H1 (cell line): ENCODE data around the gene UBE2H. TPM values are rescaled to one million over a fixed set of nuclear protein-coding genes. Genes with fewer than 3 reads are reported as not detected.

Experiments used
- CTCF ChIA-PET: fragments of 300-600 bp; sonication (Branson Sonifier 250); formaldehyde crosslinking; loops from one replicate; lab custom pipeline; 2021; ENCODE audit not compliant: partially characterized antibody; lab: Charles Lee
- POLR2A ChIA-PET: fragments of 300-600 bp; sonication (Branson Sonifier 250); formaldehyde crosslinking; loops from one replicate; lab custom pipeline; 2021; ENCODE audit warnings: inconsistent platforms; ENCODE audit not compliant: partially characterized antibody; lab: Charles Lee
- DNase-seq, 2 experiments: peaks; one replicate each; pipeline versions ENCODE4 v3.0.0 to v3.0.0-alpha.2; 2010 to 2022; ENCODE audit warnings: low spot score in 2 of 2, low read depth in 1 of 2, mixed read lengths in 1 of 2
- FAIRE-seq: peaks from 2 replicates; lab custom pipeline; 2011; peaks lifted over from hg19 to GRCh38; lab: Jason Lieb, UNC
- H2AFZ ChIP-seq: 2 replicates; pipeline ENCODE4 v1.8.1; 2012; ENCODE audit warnings: low read length, inconsistent platforms
- H2AK5ac ChIP-seq: 2 replicates; pipeline ENCODE4 v1.6.1; 2013; ENCODE audit warnings: low read depth, low read length
- H2BK120ac ChIP-seq: replicated peaks from 2 replicates; pipeline ENCODE3; 2013; ENCODE audit warnings: low read depth, low read length, inconsistent platforms
- H2BK12ac ChIP-seq: 2 replicates; pipeline ENCODE4 v1.6.1; 2013; ENCODE audit warnings: low read depth, low read length
- H2BK15ac ChIP-seq: 2 replicates; pipeline ENCODE4 v1.6.1; 2013; ENCODE audit warnings: low read length
- H2BK20ac ChIP-seq: 2 replicates; pipeline ENCODE4 v1.6.1; 2013; ENCODE audit warnings: low read length
- H2BK5ac ChIP-seq: 2 replicates; pipeline ENCODE4 v1.6.1; 2013; ENCODE audit warnings: low read depth, low read length
- H3K14ac ChIP-seq: 2 replicates; pipeline ENCODE4 v1.6.1; 2013; ENCODE audit warnings: inconsistent platforms; ENCODE audit not compliant: insufficient read length
- H3K18ac ChIP-seq: 2 replicates; pipeline ENCODE4 v1.6.1; 2013; ENCODE audit warnings: low read length; ENCODE audit errors: extremely low read depth
- H3K23ac ChIP-seq: 2 replicates; pipeline ENCODE4 v1.6.1; 2013; ENCODE audit warnings: inconsistent platforms; ENCODE audit not compliant: insufficient read length
- H3K23me2 ChIP-seq: 2 replicates; pipeline ENCODE4 v1.6.1; 2013; ENCODE audit warnings: low read depth, low read length
- H3K27ac ChIP-seq: 2 replicates; pipeline ENCODE4 v1.6.1; 2011; ENCODE audit warnings: low read depth, low read length, inconsistent platforms
- H3K27me3 ChIP-seq, 4 experiments: replicated peaks in 1 of 4; 1 replicate in 1 of 4; 2 replicates in 3 of 4; pipeline versions ENCODE4 v1.6.1 to v1.8.1; 2011 to 2013; ENCODE audit warnings: low read length in 3 of 4, mild to moderate bottlenecking in 3 of 4, inconsistent platforms in 2 of 4, mixed read lengths in 2 of 4, moderate library complexity in 1 of 4; ENCODE audit not compliant: control insufficient read depth in 3 of 4, insufficient read depth in 3 of 4; ENCODE audit errors: extremely low read depth in 1 of 4
- H3K36me3 ChIP-seq, 4 experiments: 2 replicates each; pipeline versions ENCODE4 v1.6.1 to v1.8.1; 2011 to 2013; ENCODE audit warnings: mild to moderate bottlenecking in 4 of 4, low read length in 3 of 4, moderate library complexity in 2 of 4, control low read depth in 1 of 4, inconsistent platforms in 1 of 4; ENCODE audit not compliant: insufficient read depth in 4 of 4, control insufficient read depth in 2 of 4
- H3K4ac ChIP-seq: replicated peaks from 2 replicates; pipeline ENCODE3; 2013; ENCODE audit warnings: low read length, low read depth, mixed read lengths, inconsistent platforms; ENCODE audit not compliant: insufficient read length
- H3K4me1 ChIP-seq, 4 experiments: replicated peaks in 1 of 4; 1 replicate in 1 of 4; 2 replicates in 3 of 4; pipeline versions ENCODE4 v1.6.1 to v1.8.1; 2011 to 2013; ENCODE audit warnings: low read length in 3 of 4, inconsistent platforms in 2 of 4, mixed read lengths in 1 of 4; ENCODE audit not compliant: insufficient read depth in 4 of 4, control insufficient read depth in 3 of 4
- H3K4me2 ChIP-seq, 2 experiments: 2 replicates each; pipeline versions ENCODE4 v1.6.1 to v1.8.1; 2011 to 2013; ENCODE audit warnings: low read depth in 2 of 2, low read length in 2 of 2, control low read depth in 1 of 2, inconsistent platforms in 1 of 2, mild to moderate bottlenecking in 1 of 2; ENCODE audit not compliant: insufficient read depth in 1 of 2
- H3K4me3 ChIP-seq, 4 experiments: fragments of 200-600, 300-600 bp in 1 of 4; sonication (generic), shearing (Covaris generic), sonication (Bioruptor Twin) in 1 of 4; 2 replicates each; pipeline versions ENCODE4 v1.5.1 to v1.8.1; 2011 to 2016; ENCODE audit warnings: low read length in 4 of 4, low read depth in 3 of 4, control low read depth in 2 of 4, inconsistent platforms in 2 of 4, mild to moderate bottlenecking in 2 of 4, mixed read lengths in 1 of 4, moderate library complexity in 1 of 4; ENCODE audit not compliant: insufficient read depth in 2 of 4; ENCODE audit errors: extremely low read depth in 1 of 4
- H3K56ac ChIP-seq: replicated peaks from 2 replicates; pipeline ENCODE3; 2013; ENCODE audit warnings: low read depth, mild to moderate bottlenecking, mixed read lengths, low read length, inconsistent platforms; ENCODE audit not compliant: insufficient read length
- H3K79me1 ChIP-seq: 2 replicates; pipeline ENCODE4 v1.6.1; 2013; ENCODE audit warnings: low read depth, low read length, control low read depth
- H3K79me2 ChIP-seq, 2 experiments: 2 replicates each; pipeline versions ENCODE4 v1.6.1 to v1.8.1; 2012 to 2013; ENCODE audit warnings: low read length in 2 of 2, mild to moderate bottlenecking in 2 of 2, inconsistent platforms in 1 of 2; ENCODE audit not compliant: insufficient read depth in 2 of 2, control insufficient read depth in 1 of 2
- H3K9ac ChIP-seq, 4 experiments: replicated peaks in 1 of 4; 1 replicate in 1 of 4; 2 replicates in 3 of 4; pipeline versions ENCODE4 v1.6.1 to v1.8.1; 2011 to 2013; ENCODE audit warnings: low read depth in 3 of 4, low read length in 3 of 4, control low read depth in 2 of 4, mild to moderate bottlenecking in 2 of 4, moderate library complexity in 2 of 4, inconsistent platforms in 1 of 4; ENCODE audit errors: extremely low read depth in 1 of 4
- H3K9me3 ChIP-seq, 2 experiments: 2 replicates each; pipeline versions ENCODE4 v1.6.1 to v1.8.1; 2012 to 2013; ENCODE audit warnings: mild to moderate bottlenecking in 2 of 2, moderate library complexity in 2 of 2, control low read depth in 1 of 2, inconsistent platforms in 1 of 2, low read depth in 1 of 2, low read length in 1 of 2, mixed read lengths in 1 of 2; ENCODE audit not compliant: insufficient read depth in 2 of 2
- H4K20me1 ChIP-seq, 2 experiments: replicated peaks in 1 of 2; 2 replicates each; pipeline versions ENCODE3 to v1.8.1; 2011 to 2013; ENCODE audit warnings: inconsistent platforms in 2 of 2, low read length in 2 of 2, mild to moderate bottlenecking in 1 of 2; ENCODE audit not compliant: insufficient read depth in 2 of 2, control insufficient read depth in 1 of 2
- H4K5ac ChIP-seq: 2 replicates; pipeline ENCODE4 v1.6.1; 2013; ENCODE audit warnings: low read length, low read depth, mixed read lengths, inconsistent platforms; ENCODE audit not compliant: insufficient read length
- H4K8ac ChIP-seq: 2 replicates; pipeline ENCODE4 v1.8.0; 2013; ENCODE audit warnings: mild to moderate bottlenecking, moderate library complexity, low read length, inconsistent platforms; ENCODE audit not compliant: insufficient read depth; ENCODE audit errors: extremely low read depth
- H4K91ac ChIP-seq: replicated peaks from 2 replicates; pipeline ENCODE3; 2013; ENCODE audit warnings: low read length, mixed read lengths, inconsistent platforms; ENCODE audit not compliant: insufficient read length
- BCL11A ChIP-seq, 2 experiments: IDR thresholded peaks; one replicate each; pipeline ENCODE4 v1.6.1; 2011; ENCODE audit warnings: low read depth in 2 of 2, low read length in 2 of 2, mild to moderate bottlenecking in 2 of 2
- MAFK ChIP-seq: IDR thresholded peaks from 2 replicates; pipeline ENCODE4 v1.6.1; 2012; ENCODE audit warnings: low read depth, mild to moderate bottlenecking, improper control_type of control experiment, low read length
- RFX5 ChIP-seq: IDR thresholded peaks from 2 replicates; pipeline ENCODE4 v1.6.1; 2011; ENCODE audit warnings: low read depth, low read length, improper control_type of control experiment, borderline replicate concordance
- SP4 ChIP-seq: IDR thresholded peaks from 2 replicates; pipeline ENCODE4 v1.6.1; 2012; ENCODE audit warnings: low read length, inconsistent platforms
- WGBS, 2 experiments: shearing (Covaris generic) in 1 of 2; methylation state at CpG; one replicate each; pipeline versions ENCODE4 v1.1.6 to v1.1.7; 2013 to 2015; ENCODE audit warnings: low lambda C conversion rate in 2 of 2, mixed read lengths in 2 of 2, inconsistent platforms in 1 of 2, low coverage in 1 of 2, missing lambda C conversion rate in 1 of 2; ENCODE audit not compliant: insufficient replicate concordance in 2 of 2, insufficient coverage in 1 of 2, insufficient read length in 1 of 2; ENCODE audit errors: extremely low coverage in 1 of 2, missing lambda C conversion rate in 1 of 2; 5-methylcytosine and 5-hydroxymethylcytosine counted together
- polyA plus RNA-seq, 7 experiments: library from polyadenylated mRNA; depleted of rRNA in 3 of 7; stranded (reverse) in 5 of 7; unstranded in 2 of 7; fragments of >200 nt in 5 of 7; fragments of 200-250 nt in 2 of 7; gene quantifications; 1 replicate in 5 of 7; 2 replicates in 1 of 7; 4 replicates in 1 of 7; pipeline versions ENCODE4 v1.2.1 to v1.2.3, GENCODE V29; 2011 to 2013; ENCODE audit warnings: missing spikeins in 2 of 7, mixed read lengths in 2 of 7
- total RNA-seq: library from RNA; stranded (reverse); fragmentation: NEBNext Ultra II Directional; extraction: Animal tissue kit (Norgen Biotek cat#: 25700); gene quantifications from 2 replicates; pipeline ENCODE4 v1.2.1, GENCODE V29; 2021

Gene UBE2H
- total and polyA plus RNA-seq, 2 of the 8 experiments (the other 6 are each of a cell fraction or from before 2014, with no cell fraction given) = 30.6 to 62.2 TPM

- POLR2A ChIA-PET = no interaction called here
- Histone ChIP-seq H4K20me1 (no peaks in the 10 kb centered on the region), H2AFZ (no peak overlapping the region), H3K79me2 (peaks cover 0 to 84% of the 10 kb centered on the region in 2 experiments; a peak in 3 of 4 replicates), H3K9ac (no peak overlapping the region), H2BK5ac (no peak overlapping the region), H3K18ac (no peak overlapping the region), H3K79me1 (peaks cover 2% of the 10 kb centered on the region; the same call in 1 of the 2 replicates), H3K23me2 (no peaks in the 10 kb centered on the region; the same call in 1 of the 2 replicates), H3K9me3 (no peaks in the 10 kb centered on the region), H3K4me1 (peaks cover 0 to 8% (median 5%) of the 10 kb centered on the region in 4 experiments; a peak in 4 of 7 replicates), H3K4me2 (no peak overlapping the region), H3K23ac (no peak overlapping the region), H4K5ac (no peak overlapping the region), H3K56ac (no peak overlapping the region), H4K8ac (no peak overlapping the region), H3K4ac (no peak overlapping the region), H3K14ac (no peak overlapping the region), H4K91ac (no peak overlapping the region), H3K27me3 (no peaks in the 10 kb centered on the region), H2AK5ac (no peak overlapping the region), H3K4me3 (no peak overlapping the region), H3K36me3 (no peaks in the 10 kb centered on the region), H3K27ac (no peak overlapping the region), H2BK20ac (no peak overlapping the region), H2BK15ac (no peak overlapping the region), H2BK120ac (no peak overlapping the region), H2BK12ac (no peak overlapping the region)
- DNase-seq (peak in 1 of 2 experiments; percentile 8), FAIRE-seq (no peak)
- WGBS, 2 experiments = 85% methylated on average over 6 of the region's 6 CpGs; no CpG with 5 or more reads in 1 of the 2 experiments
- TF ChIP-seq SP4 = no peak
- TF ChIP-seq RFX5 = no peak
- no peak for TF ChIP-seq BCL11A (IDR thresholded peaks at IDR 0.05; ENCODE audit: low read depth in 2 of 2, low read length in 2 of 2)
- TF ChIP-seq MAFK = no peak
- CTCF ChIA-PET = interaction anchor here (1.0 kb wide), 1 partner anchor 19 kb away, joined by 3 read pairs; no protein-coding TSS in a partner anchor
Observed at GRCh38 chr7:129911790-129912189, 41.0 kb downstream of the UBE2H start.
